ENCODE data around the gene ADGRD2. TPM values are rescaled to one million over a fixed set of nuclear protein-coding genes. Genes with fewer than 3 reads are reported as not detected.

The ADGRD2 gene
- total RNA-seq, 1 donor, result not detected

DNA sequence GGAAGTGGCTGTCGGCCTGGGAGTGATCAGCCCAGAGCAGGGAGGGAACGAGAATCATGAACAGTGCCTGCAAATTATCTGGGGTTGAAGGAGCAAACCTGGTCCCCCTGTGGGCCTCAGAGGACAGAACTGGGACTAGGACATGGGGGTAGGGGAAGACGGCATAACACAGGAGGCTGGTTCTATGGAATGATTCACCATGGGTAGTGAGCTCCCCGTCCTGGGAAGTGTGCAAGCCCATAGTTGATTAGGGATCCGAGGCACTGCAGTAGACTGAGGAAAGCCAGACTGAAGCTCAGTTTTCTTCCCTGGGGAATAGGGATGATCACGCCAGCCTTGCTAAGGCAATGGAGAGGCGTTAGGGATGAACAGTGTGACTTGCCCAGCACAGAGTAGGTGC, 5.6 kb downstream of the ADGRD2 start:
- DNase-seq (ENCODE audit: low read depth), result no peak
- no peak overlapping the region for H3K4me3 ChIP-seq (ENCODE audit: low read depth, low read length)
- TF ChIP-seq, protein P1, sequence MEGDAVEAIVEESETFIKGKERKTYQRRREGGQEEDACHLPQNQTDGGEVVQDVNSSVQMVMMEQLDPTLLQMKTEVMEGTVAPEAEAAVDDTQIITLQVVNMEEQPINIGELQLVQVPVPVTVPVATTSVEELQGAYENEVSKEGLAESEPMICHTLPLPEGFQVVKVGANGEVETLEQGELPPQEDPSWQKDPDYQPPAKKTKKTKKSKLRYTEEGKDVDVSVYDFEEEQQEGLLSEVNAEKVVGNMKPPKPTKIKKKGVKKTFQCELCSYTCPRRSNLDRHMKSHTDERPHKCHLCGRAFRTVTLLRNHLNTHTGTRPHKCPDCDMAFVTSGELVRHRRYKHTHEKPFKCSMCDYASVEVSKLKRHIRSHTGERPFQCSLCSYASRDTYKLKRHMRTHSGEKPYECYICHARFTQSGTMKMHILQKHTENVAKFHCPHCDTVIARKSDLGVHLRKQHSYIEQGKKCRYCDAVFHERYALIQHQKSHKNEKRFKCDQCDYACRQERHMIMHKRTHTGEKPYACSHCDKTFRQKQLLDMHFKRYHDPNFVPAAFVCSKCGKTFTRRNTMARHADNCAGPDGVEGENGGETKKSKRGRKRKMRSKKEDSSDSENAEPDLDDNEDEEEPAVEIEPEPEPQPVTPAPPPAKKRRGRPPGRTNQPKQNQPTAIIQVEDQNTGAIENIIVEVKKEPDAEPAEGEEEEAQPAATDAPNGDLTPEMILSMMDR (IDR thresholded peaks at IDR 0.05; ENCODE audit: insufficient read depth, low read depth, low read length), result no peak

DNA sequence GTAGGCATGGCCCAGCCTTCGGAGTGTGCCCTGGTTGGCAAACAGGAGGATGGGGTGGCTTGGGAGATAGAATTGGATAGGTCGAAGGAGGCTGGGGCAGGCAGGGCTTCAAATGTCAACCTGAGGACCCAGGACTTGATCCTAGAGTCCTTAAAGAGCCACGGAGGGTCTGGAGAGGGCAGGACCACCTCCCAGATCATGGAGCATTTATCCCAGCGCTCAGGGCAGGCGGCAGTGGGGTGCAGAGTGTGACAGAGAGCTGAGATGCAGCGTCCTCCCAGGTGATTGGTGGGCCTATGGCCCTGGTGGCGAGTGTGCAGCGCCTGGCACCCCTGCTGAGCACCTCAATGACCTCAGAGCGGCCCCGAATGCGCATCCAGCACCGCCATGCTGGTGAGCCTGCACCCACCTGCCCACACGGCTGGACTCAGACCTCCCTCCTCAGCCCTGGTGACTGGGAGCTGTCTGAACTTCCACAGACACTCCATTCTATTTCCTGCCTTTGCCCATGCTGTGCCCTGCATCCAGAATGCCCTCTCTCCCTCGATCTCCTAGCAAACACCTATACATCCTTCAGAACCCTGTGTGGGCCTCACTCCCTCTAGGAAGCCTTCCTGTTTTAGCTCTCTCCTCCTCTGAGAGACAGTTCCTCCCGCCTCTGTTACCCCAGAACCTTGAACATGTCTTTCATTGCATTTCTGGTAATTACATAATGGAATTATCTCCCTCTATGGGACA, 6.3 kb downstream of the ADGRD2 start:
- no peak for DNase-seq (ENCODE audit: low read depth)
- TF ChIP-seq, protein P1 (IDR thresholded peaks at IDR 0.05; ENCODE audit: insufficient read depth, low read depth, low read length), result no peak
- no peak overlapping the region for H3K4me3 ChIP-seq (ENCODE audit: low read depth, low read length)

DNA sequence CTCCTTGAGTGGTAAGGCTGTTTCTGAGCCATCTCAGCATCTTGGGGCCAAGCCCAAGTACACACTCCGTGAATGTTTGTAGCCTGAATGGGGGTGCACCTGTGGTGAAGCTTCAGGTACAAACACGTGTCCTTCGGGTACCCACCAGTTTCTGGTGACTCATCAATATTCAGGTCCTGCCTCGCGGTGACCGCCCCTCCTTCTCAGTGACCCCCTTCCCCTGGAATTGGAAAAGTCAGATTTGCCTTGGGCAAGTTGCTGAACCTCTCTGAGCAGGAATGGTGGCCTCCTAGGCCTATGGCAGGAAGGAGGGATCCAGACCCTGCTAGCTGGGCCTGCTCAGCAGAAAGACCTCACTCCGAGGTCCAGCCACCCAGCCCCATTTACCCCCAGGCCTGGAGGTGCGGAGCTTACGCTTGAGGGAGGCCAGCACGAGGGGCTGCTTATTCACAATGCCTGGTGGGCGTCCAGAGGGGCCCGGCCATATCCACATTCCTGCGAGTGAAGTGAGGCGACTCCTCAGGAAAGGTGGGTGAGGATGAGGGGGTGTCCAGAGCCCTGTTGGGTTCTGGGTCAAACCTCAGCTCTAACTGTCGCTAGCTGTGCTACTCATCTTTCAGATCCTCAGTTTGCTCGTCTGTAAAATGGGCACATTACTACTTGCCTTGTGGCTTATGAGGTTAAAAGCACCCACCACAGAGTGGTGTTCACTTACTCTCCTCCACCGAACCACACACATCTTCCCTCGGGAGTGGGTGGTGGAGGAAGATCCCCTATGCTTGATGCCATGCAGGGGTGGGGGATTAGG, 7.0 kb downstream of the ADGRD2 start:
- H3K4me3 ChIP-seq (ENCODE audit: low read depth, low read length), result no peak overlapping the region
- DNase-seq (ENCODE audit: low read depth), result no peak
- TF ChIP-seq, protein P1 (IDR thresholded peaks at IDR 0.05; ENCODE audit: insufficient read depth, low read depth, low read length), result no peak

DNA sequence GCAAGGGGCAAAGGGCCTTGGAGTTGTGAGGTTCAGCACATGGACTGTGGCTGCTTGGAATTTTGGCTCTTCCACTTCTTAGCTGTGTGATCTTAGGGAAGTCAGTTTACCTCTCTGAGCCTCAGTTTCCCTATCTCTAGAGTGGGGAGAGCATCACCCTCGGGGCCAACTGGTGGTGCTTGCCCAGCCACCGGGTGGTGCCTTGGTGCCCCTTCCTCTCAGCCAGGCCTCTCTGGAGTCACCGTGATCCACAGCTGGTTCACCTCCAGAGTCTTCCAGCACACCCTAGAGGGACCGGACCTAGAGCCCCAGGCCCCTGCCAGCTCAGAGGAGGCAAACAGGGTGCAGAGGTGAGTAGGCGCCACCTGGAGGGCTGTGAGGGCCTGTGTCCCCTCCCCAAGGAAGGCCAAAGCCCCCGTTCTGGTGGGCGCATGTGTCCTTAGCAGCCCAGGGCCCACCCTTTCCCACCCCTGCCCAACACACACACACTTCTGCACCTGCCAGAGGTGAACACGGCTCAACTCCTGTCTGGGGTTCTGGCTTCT, 7.7 kb downstream of the ADGRD2 start:
- TF ChIP-seq, protein P1 (IDR thresholded peaks at IDR 0.05; ENCODE audit: insufficient read depth, low read depth, low read length), result no peak
- DNase-seq (ENCODE audit: low read depth), result no peak
- no peak overlapping the region for H3K4me3 ChIP-seq (ENCODE audit: low read depth, low read length)

DNA sequence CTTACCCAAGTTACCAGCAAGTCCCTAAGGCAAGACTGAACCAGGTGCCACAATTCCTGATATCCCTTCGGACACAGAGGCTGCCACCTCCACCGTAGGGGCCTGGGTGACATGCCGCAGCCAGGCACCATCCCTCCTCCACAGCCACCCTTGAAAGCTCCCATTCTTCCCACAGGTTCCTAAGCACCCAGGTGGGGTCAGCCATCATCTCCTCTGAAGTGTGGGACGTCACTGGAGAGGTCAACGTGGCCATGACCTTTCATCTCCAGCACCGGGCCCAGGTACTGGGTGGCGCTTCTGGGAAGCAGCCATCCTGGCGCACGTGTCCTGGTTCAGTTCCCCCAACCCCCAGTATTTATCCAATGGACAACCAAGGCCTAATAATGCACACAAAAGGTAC, 8.2 kb downstream of the ADGRD2 start:
- DNase-seq (ENCODE audit: low read depth), result no peak
- TF ChIP-seq, protein P1 (IDR thresholded peaks at IDR 0.05; ENCODE audit: insufficient read depth, low read depth, low read length), result no peak
- no peak overlapping the region for H3K4me3 ChIP-seq (ENCODE audit: low read depth, low read length)

DNA sequence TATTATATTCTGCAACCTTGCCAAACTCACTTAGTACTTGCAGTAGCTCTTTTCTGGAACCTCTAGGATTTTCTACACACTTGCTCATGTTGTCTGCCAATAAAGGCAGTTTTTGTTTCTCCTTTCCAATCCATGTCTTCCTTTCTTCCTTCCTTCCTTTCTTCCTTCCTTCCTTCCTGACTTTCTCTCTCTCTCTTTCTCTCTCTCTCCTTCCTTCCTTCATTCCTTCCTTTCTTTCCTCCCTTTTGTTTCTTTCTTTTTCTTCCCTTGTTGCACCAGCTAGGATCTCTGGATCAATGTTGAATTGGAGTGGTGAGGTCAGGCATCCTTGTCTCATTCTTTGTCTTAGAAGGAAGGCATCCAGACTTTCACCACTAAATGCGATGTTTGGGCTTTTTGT, 12.5 kb downstream of the ADGRD2 start:
- TF ChIP-seq, protein P1 (IDR thresholded peaks at IDR 0.05; ENCODE audit: insufficient read depth, low read depth, low read length), result no peak
- no peak overlapping the region for H3K4me3 ChIP-seq (ENCODE audit: low read depth, low read length)
- DNase-seq (ENCODE audit: low read depth), result no peak

Data from fibroblast of villous mesenchyme (primary cell).